ENCODE measurements around the gene SPINK4. TPM values are rescaled to one million over a fixed set of nuclear protein-coding genes. Genes with fewer than 3 reads are reported as not detected.
A peak's percentile ranks its signal among the peaks of the same experiment; 100 is the strongest.

The SPINK4 gene
- total RNA-seq, 3 donors from 2014 or later = not detected

DNA sequence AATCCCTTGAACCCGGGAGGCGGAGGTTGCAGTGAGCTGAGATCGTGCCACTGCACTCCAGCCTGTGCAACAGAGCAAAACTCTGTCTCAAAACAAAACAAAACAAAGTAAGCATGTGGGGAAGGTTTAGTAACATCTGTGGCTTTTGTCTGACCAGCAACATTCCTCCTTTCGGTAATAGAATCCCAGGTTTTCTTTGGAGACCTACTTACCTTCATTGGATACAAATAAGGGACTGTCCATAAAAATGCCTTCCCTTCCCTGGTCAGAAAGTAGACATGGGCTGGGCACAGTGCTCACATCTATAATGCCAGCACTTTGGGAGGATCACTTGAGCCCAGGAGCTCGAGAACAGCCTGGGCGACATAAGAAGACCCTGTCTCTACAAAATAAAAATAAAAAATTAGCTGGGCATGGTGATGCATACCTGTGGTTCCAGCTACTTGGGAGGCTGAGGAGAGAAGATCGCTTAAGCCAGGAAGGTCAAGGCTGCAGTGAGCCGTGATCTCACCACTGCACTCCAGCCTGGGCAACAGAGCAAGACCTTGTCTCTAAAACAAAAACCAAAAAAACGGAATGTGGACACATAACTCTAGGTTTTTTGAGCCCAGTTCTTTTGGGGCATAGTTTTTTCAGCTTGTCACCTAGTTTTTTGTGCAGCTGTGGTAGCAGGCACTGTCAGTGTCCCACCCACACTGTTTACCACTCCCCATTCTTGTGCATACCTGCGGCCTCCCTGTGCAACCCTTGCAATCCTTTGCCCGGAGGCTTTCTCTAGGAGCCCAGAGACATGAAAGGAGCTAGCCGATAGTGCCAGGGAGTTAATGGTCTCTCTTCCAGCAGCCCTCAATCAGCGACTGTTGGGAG, 9.0 kb upstream of the SPINK4 start:
- DNase-seq (ENCODE audit: low spot score in 2 of 2) = no peak
- intact Hi-C loops (cut with DNase I; ENCODE audit: low total_unique reads) = loop anchor here (5.0 kb wide), 1 partner anchor 59 kb away; no protein-coding TSS in a partner anchor

DNA sequence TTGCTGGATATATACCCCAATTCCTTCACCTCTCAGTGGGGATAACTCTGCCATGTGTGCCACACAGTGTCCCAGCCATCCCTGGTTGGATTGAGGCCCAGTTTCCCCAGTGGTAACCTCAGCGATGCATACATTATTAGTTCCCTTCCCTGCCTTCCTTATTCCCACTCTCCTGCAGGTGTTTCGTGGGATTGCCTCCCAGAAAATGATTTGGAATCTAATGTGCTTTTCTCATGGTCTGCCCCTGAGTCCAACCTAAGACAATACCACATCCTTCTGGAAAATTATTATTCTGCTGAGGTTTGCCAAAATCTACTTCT, 8.4 kb upstream of the SPINK4 start:
- no peaks in the 10 kb centered on the region for H3K36me3 ChIP-seq
- intact Hi-C loops (cut with DNase I; ENCODE audit: low total_unique reads) = loop anchor here (5.0 kb wide), 1 partner anchor 59 kb away; no protein-coding TSS in a partner anchor
- peak overlapping the region in 1 of 2 donors; percentile 75 for H3K27ac ChIP-seq
- no peak overlapping the region for H3K4me3 ChIP-seq
- H3K9me3 ChIP-seq = no peaks in the 10 kb centered on the region
- TF ChIP-seq, protein P1, sequence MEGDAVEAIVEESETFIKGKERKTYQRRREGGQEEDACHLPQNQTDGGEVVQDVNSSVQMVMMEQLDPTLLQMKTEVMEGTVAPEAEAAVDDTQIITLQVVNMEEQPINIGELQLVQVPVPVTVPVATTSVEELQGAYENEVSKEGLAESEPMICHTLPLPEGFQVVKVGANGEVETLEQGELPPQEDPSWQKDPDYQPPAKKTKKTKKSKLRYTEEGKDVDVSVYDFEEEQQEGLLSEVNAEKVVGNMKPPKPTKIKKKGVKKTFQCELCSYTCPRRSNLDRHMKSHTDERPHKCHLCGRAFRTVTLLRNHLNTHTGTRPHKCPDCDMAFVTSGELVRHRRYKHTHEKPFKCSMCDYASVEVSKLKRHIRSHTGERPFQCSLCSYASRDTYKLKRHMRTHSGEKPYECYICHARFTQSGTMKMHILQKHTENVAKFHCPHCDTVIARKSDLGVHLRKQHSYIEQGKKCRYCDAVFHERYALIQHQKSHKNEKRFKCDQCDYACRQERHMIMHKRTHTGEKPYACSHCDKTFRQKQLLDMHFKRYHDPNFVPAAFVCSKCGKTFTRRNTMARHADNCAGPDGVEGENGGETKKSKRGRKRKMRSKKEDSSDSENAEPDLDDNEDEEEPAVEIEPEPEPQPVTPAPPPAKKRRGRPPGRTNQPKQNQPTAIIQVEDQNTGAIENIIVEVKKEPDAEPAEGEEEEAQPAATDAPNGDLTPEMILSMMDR (IDR thresholded peaks at IDR 0.05) = no peak
- TF ChIP-seq POLR2AphosphoS5 (IDR thresholded peaks at IDR 0.05) = no peak
- no peak for TF ChIP-seq POLR2A (IDR thresholded peaks at IDR 0.05)
- no peak for DNase-seq (ENCODE audit: low spot score in 2 of 2)
- H3K27me3 ChIP-seq = no peaks in the 10 kb centered on the region
- H3K4me1 ChIP-seq = no peaks in the 10 kb centered on the region

More for the DNA sequence above, 9.0 kb upstream of the SPINK4 start:
- H3K27me3 ChIP-seq = no peaks in the 10 kb centered on the region
- TF ChIP-seq POLR2AphosphoS5 (IDR thresholded peaks at IDR 0.05) (no peak), POLR2A (IDR thresholded peaks at IDR 0.05) (no peak)
- TF ChIP-seq, protein P1 (IDR thresholded peaks at IDR 0.05) = no peak
- H3K4me1 ChIP-seq = no peaks in the 10 kb centered on the region
- peak overlapping the region in 1 of 2 donors; percentile 75 for H3K27ac ChIP-seq
- H3K9me3 ChIP-seq = no peaks in the 10 kb centered on the region
- no peak overlapping the region for H3K4me3 ChIP-seq
- H3K36me3 ChIP-seq = no peaks in the 10 kb centered on the region

DNA sequence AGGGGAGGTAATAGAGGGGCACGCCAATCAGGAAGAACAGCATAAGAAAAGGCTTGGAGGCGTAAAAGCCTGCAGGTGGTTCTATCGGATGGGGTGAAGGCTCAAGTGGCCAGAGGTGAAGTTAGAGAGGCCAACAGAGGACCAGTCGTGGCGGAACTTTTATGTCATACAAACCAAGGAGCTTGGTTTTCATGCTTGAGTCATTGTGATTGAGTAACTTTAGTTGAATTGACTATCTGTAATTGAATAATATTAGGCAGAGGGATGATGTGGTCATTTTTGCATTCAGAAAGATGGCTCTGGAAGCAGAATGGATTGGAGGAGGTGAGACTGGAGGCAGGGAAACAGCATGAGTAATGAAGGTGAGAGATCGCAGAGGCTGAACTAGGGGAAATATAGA, 7.2 kb upstream of the SPINK4 start:
- Histone ChIP-seq H3K4me1 (no peaks in the 10 kb centered on the region), H3K4me3 (no peak overlapping the region), H3K36me3 (no peaks in the 10 kb centered on the region), H3K9me3 (no peaks in the 10 kb centered on the region), H3K27me3 (no peaks in the 10 kb centered on the region), H3K27ac (peak overlapping the region in 1 of 2 donors; percentile 82)
- intact Hi-C loops (cut with DNase I; ENCODE audit: low total_unique reads) = loop anchor here (5.0 kb wide), 1 partner anchor 61 kb away; no protein-coding TSS in a partner anchor
- DNase-seq (ENCODE audit: low spot score in 2 of 2) = no peak
- TF ChIP-seq, protein P1 (IDR thresholded peaks at IDR 0.05) = no peak
- no peak for TF ChIP-seq POLR2A (IDR thresholded peaks at IDR 0.05)
- TF ChIP-seq POLR2AphosphoS5 (IDR thresholded peaks at IDR 0.05) = no peak

DNA sequence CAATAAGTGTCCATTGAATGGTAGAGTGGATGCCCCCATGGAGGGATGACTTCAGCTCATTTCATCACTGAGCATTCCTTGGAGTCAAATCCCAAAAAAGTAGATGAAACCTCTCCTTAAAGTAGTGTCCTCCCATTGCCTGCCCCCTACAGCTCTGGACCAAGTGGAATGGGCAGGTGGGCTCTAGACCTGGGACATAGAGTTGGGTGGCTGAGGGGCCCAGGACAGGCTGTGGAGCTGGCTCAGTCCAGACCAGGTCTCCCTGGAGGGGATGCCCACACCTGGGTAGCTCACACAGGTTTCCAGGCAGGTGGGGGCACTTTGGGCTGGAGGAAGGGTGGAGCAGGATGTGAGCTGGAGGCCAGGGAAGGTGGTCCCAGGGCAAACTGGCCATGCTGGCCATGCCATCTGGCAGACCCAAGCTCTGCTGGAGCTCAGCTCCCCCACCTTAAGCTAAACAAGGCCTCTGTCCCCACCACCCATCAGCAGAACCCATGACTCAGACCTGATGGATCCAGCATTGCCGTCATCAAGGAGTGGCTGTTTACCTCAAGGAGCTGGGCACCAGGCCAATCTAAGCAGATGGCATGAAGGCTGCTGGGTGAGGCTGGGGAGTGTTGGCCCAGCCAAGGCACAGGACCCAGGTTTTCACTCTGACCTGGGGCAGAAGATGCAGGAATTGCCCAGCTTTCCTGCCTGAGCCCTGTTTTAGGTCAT, 6.2 kb upstream of the SPINK4 start:
- peak; percentile 86 to 90 for DNase-seq (ENCODE audit: low spot score in 2 of 2)
- peak overlapping the region; percentile 79 to 82 for H3K27ac ChIP-seq
- no peaks in the 10 kb centered on the region for H3K27me3 ChIP-seq

More for the DNA sequence above, 6.2 kb upstream of the SPINK4 start:
- Histone ChIP-seq H3K4me3 (no peak overlapping the region), H3K9me3 (no peaks in the 10 kb centered on the region), H3K36me3 (no peaks in the 10 kb centered on the region), H3K4me1 (no peaks in the 10 kb centered on the region)
- TF ChIP-seq POLR2AphosphoS5 (IDR thresholded peaks at IDR 0.05) (no peak), POLR2A (IDR thresholded peaks at IDR 0.05) (no peak)
- TF ChIP-seq, protein P1 (IDR thresholded peaks at IDR 0.05) = no peak
- intact Hi-C loops (cut with DNase I; ENCODE audit: low total_unique reads) = loop anchor here (5.0 kb wide), 1 partner anchor 61 kb away; no protein-coding TSS in a partner anchor
